Measurements from ENCODE around the gene CLDN22.

The CLDN22 gene

GRCh38 chr4:183350317-183351071 lies 30.4 kb upstream of the CLDN22 start:
- Histone ChIP-seq H3K27me3 (no peaks in the 10 kb centered on the region), H3K27ac (no peak overlapping the region), H3K9me3 (no peaks in the 10 kb centered on the region), H3K4me3 (ENCODE audit: low read depth in 1 of 2, low read length in 1 of 2) (no peak overlapping the region), H3K36me3 (no peaks in the 10 kb centered on the region), H3K4me1 (ENCODE audit: control insufficient read depth in 1 of 2, insufficient read depth in 1 of 2, low read depth in 1 of 2, low read length in 1 of 2) (no peaks in the 10 kb centered on the region)
- TF ChIP-seq CTCF (IDR thresholded peaks at IDR 0.05) = no peak

GRCh38 chr4:183349673-183350072 lies 29.6 kb upstream of the CLDN22 start:
- no peaks in the 10 kb centered on the region for H3K9me3 ChIP-seq
- no peak for TF ChIP-seq CTCF (IDR thresholded peaks at IDR 0.05)
- no peak overlapping the region for H3K4me3 ChIP-seq (ENCODE audit: low read depth in 1 of 2, low read length in 1 of 2)
- no peaks in the 10 kb centered on the region for H3K4me1 ChIP-seq (ENCODE audit: control insufficient read depth in 1 of 2, insufficient read depth in 1 of 2, low read depth in 1 of 2, low read length in 1 of 2)
- H3K27me3 ChIP-seq = no peaks in the 10 kb centered on the region
- no peak overlapping the region for H3K27ac ChIP-seq
- no peaks in the 10 kb centered on the region for H3K36me3 ChIP-seq

GRCh38 chr4:183348706-183349659 lies 28.9 kb upstream of the CLDN22 start:
- H3K27ac ChIP-seq = no peak overlapping the region
- no peaks in the 10 kb centered on the region for H3K9me3 ChIP-seq
- no peaks in the 10 kb centered on the region for H3K4me1 ChIP-seq (ENCODE audit: control insufficient read depth in 1 of 2, insufficient read depth in 1 of 2, low read depth in 1 of 2, low read length in 1 of 2)
- no peak for TF ChIP-seq CTCF (IDR thresholded peaks at IDR 0.05)
- H3K36me3 ChIP-seq = no peaks in the 10 kb centered on the region
- H3K4me3 ChIP-seq (ENCODE audit: low read depth in 1 of 2, low read length in 1 of 2) = no peak overlapping the region
- peaks cover 1% of the 10 kb centered on the region for H3K27me3 ChIP-seq

- Histone ChIP-seq H3K4me3 (ENCODE audit: low read depth in 1 of 2, low read length in 1 of 2) (no peak overlapping the region), H3K4me1 (ENCODE audit: control insufficient read depth in 1 of 2, insufficient read depth in 1 of 2, low read depth in 1 of 2, low read length in 1 of 2) (no peaks in the 10 kb centered on the region), H3K36me3 (no peaks in the 10 kb centered on the region), H3K27ac (no peak overlapping the region), H3K9me3 (no peaks in the 10 kb centered on the region), H3K27me3 (peaks cover 10% of the 10 kb centered on the region)
- TF ChIP-seq CTCF (IDR thresholded peaks at IDR 0.05) = no peak
These were observed 28.1 kb upstream of the CLDN22 start for GRCh38 chr4:183348136-183348535.

GRCh38 chr4:183347566-183347965 lies 27.5 kb upstream of the CLDN22 start:
- TF ChIP-seq CTCF (IDR thresholded peaks at IDR 0.05) = no peak
- no peak overlapping the region for H3K4me3 ChIP-seq (ENCODE audit: low read depth in 1 of 2, low read length in 1 of 2)
- H3K36me3 ChIP-seq = no peaks in the 10 kb centered on the region
- no peaks in the 10 kb centered on the region for H3K9me3 ChIP-seq
- no peak overlapping the region for H3K27ac ChIP-seq
- H3K4me1 ChIP-seq (ENCODE audit: control insufficient read depth in 1 of 2, insufficient read depth in 1 of 2, low read depth in 1 of 2, low read length in 1 of 2) = no peaks in the 10 kb centered on the region
- H3K27me3 ChIP-seq = peaks cover 16% of the 10 kb centered on the region

All from neutrophil (primary cell).